Tibial nerve (tissue), 4 donors: ENCODE measurements around the gene STARD10.

Source experiments
- EP300 ChIP-seq, 2 donors: sonication (generic); formaldehyde crosslinking; IDR thresholded peaks; one replicate each; pipeline ENCODE4 v1.6.1; 2017; ENCODE audit warnings: antibody characterized with exemption in 2 of 2, mild to moderate bottlenecking in 1 of 2
- POLR2A ChIP-seq, 2 donors: fragments of 450-650 bp; IDR thresholded peaks; one replicate each; pipeline ENCODE4 v1.6.1; 2017; ENCODE audit warnings: antibody characterized with exemption in 2 of 2, mild to moderate bottlenecking in 2 of 2, moderate library complexity in 2 of 2
- TF ChIP-seq, protein P1 (sequence below), 5 experiments: fragments of 200-600 bp in 3 of 5; fragments of 450-650 bp in 2 of 5; sonication (generic) in 3 of 5; IDR thresholded peaks; one replicate each; pipeline ENCODE4 v1.5.1; 2016 to 2019; ENCODE audit warnings: antibody characterized with exemption in 5 of 5, mild to moderate bottlenecking in 3 of 5, moderate library complexity in 2 of 5

DNA sequence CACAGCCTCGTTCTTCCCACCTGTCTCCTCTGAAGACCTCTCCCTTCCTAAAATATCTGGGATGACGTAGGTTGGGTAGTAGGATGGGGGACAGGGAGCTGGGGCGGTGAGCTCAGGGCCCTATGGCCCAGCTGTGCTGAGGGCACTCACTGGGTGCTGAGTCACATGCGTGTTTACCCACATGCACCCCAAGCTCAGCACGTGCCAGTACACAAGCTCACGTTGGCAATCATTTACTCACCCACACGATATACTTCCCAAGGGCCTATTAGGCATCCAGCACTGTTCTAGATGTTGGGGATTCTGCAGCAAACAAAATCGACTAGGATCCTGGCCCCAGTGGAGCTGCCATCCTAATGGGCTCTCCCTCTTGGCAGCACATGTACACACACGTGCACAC is 70.3 kb downstream of the STARD10 start:
- TF ChIP-seq EP300 (IDR thresholded peaks at IDR 0.05) (no peak), POLR2A (IDR thresholded peaks at IDR 0.05) (no peak)
- TF ChIP-seq, protein P1, sequence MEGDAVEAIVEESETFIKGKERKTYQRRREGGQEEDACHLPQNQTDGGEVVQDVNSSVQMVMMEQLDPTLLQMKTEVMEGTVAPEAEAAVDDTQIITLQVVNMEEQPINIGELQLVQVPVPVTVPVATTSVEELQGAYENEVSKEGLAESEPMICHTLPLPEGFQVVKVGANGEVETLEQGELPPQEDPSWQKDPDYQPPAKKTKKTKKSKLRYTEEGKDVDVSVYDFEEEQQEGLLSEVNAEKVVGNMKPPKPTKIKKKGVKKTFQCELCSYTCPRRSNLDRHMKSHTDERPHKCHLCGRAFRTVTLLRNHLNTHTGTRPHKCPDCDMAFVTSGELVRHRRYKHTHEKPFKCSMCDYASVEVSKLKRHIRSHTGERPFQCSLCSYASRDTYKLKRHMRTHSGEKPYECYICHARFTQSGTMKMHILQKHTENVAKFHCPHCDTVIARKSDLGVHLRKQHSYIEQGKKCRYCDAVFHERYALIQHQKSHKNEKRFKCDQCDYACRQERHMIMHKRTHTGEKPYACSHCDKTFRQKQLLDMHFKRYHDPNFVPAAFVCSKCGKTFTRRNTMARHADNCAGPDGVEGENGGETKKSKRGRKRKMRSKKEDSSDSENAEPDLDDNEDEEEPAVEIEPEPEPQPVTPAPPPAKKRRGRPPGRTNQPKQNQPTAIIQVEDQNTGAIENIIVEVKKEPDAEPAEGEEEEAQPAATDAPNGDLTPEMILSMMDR (IDR thresholded peaks at IDR 0.05): no peak
